BE2C (cell line): ENCODE data around the gene PTGR3.

ENCODE experiments used
- DNase-seq: peaks from one replicate; pipeline ENCODE4 v3.0.0-alpha.2; 2020
- H3K27me3 ChIP-seq: fragments of 250-450 bp; sonication (Bioruptor Pico); 2 replicates; pipeline ENCODE4 v1.5.1; 2020; ENCODE audit warnings: mild to moderate bottlenecking
- H3K36me3 ChIP-seq: fragments of 250-450 bp; sonication (Bioruptor Pico); 2 replicates; pipeline ENCODE4 v1.5.1; 2020; ENCODE audit warnings: mild to moderate bottlenecking
- H3K4me1 ChIP-seq: fragments of 250-450 bp; sonication (Bioruptor Pico); 2 replicates; pipeline ENCODE4 v1.5.1; 2020
- H3K4me3 ChIP-seq: 2 replicates; pipeline ENCODE4 v1.5.1; 2011; ENCODE audit warnings: low read depth, low read length
- H3K9me3 ChIP-seq: fragments of 250-450 bp; sonication (Bioruptor Pico); 2 replicates; pipeline ENCODE4 v1.5.1; 2020
- CTCF ChIP-seq: IDR thresholded peaks from 2 replicates; pipeline ENCODE4 v1.5.1; 2012; ENCODE audit warnings: mild to moderate bottlenecking, low read depth, low read length

PTGR3 gene

GRCh38 chr18:75204269-75204731 is 4.6 kb downstream of the PTGR3 start:
- peaks cover 8% of the 10 kb centered on the region; the same call in 1 of the 2 replicates for H3K27me3 ChIP-seq
- H3K36me3 ChIP-seq: no peaks in the 10 kb centered on the region
- H3K9me3 ChIP-seq: no peaks in the 10 kb centered on the region
- no peak for DNase-seq
- H3K4me1 ChIP-seq: no peaks in the 10 kb centered on the region; the same call in 1 of the 2 replicates
- no peak for TF ChIP-seq CTCF
- peak overlapping the region; percentile 43 for H3K4me3 ChIP-seq

GRCh38 chr18:75203416-75204268 is 5.3 kb downstream of the PTGR3 start:
- Histone ChIP-seq H3K4me3 (peak overlapping the region; percentile 43), H3K4me1 (no peaks in the 10 kb centered on the region; the same call in 1 of the 2 replicates), H3K27me3 (peaks cover 8% of the 10 kb centered on the region; the same call in 1 of the 2 replicates), H3K9me3 (no peaks in the 10 kb centered on the region), H3K36me3 (no peaks in the 10 kb centered on the region)
- no peak for DNase-seq
- no peak for TF ChIP-seq CTCF

- Histone ChIP-seq H3K27me3 (peaks cover 8% of the 10 kb centered on the region; the same call in 1 of the 2 replicates), H3K4me3 (no peak overlapping the region), H3K9me3 (no peaks in the 10 kb centered on the region), H3K36me3 (no peaks in the 10 kb centered on the region), H3K4me1 (no peaks in the 10 kb centered on the region; the same call in 1 of the 2 replicates)
- no peak for TF ChIP-seq CTCF
- DNase-seq: no peak
Measured at GRCh38 chr18:75202696-75203365, 6.1 kb downstream of the PTGR3 start.

- Histone ChIP-seq H3K4me1 (no peaks in the 10 kb centered on the region; the same call in 1 of the 2 replicates), H3K9me3 (no peaks in the 10 kb centered on the region), H3K27me3 (peaks cover 8% of the 10 kb centered on the region; the same call in 1 of the 2 replicates), H3K4me3 (no peak overlapping the region), H3K36me3 (no peaks in the 10 kb centered on the region)
- DNase-seq: no peak
- no peak for TF ChIP-seq CTCF
Measured at GRCh38 chr18:75201282-75202270, 7.4 kb downstream of the PTGR3 start.

GRCh38 chr18:75200605-75201280 is 8.2 kb downstream of the PTGR3 start:
- H3K9me3 ChIP-seq: no peaks in the 10 kb centered on the region
- no peak for DNase-seq
- H3K4me1 ChIP-seq: no peaks in the 10 kb centered on the region; the same call in 1 of the 2 replicates
- no peaks in the 10 kb centered on the region for H3K36me3 ChIP-seq
- no peak overlapping the region for H3K4me3 ChIP-seq
- no peak for TF ChIP-seq CTCF
- H3K27me3 ChIP-seq: peaks cover 8% of the 10 kb centered on the region; the same call in 1 of the 2 replicates
